Head of caudate nucleus (tissue), 42 donors: ENCODE measurements around the gene SOST.
A peak's percentile ranks its signal among the peaks of the same experiment; 100 is the strongest.

ENCODE experiments used
- DNase-seq, 42 donors: peaks; one replicate each; pipeline versions ENCODE4 v3.0.0 to v3.0.0-alpha.2; 2020 to 2021; ENCODE audit warnings: mixed read lengths in 7 of 42
- intact Hi-C: fragments of 100-400 bp; cut with DNase I; formaldehyde crosslinking; loops from one replicate; pipeline ENCODE4 v1.15.0; 2022

Gene SOST

DNA sequence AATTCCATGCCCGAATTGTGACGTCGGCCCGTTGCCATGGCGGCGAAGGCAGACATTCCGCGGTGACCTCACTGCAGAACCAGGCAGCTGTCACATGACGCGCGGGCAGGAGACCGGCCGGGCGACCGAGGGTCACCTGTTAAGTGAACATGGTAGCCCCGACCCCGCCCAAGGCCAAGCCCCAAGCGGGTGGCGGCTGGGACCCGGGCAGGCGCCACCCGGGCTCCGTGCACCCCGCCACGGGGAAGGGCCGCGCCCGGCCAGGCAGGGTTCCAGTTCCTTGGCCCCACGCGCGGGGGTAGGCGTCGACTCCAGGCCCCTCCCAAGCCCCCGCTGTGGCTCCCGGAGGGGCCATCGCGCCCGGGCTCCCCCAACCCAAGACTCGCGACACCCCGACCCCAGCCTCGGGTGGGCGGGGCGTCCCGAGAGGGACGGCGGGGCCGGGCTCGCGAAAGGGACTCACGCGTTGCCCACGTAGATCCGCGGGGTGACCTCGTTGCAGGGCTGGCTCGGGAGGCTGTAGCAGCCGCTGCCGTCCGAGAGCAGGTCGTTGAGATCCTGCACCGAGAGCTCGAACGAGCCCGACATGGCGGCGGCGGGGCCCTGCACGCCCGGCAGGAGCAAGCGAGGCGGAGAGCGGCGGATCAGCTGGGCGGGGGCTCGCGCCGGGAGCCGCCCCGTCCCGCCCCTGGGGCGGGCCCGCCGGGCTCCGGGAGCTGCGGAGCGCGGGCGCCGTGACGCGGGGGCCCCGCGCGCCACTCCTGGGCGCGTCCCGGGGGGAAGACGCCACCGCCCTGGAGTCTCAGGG, 19.9 kb upstream of the SOST start, which contains the start of gene DUSP3:
DUSP3 (minus strand) TSS at position 641 of the 808 bp plus-strand sequence; CDS start at position 588, 53 bp downstream.
- DNase-seq = peak; percentile 86 to 96 (median 92)
- intact Hi-C loops = no loop called here

DNA sequence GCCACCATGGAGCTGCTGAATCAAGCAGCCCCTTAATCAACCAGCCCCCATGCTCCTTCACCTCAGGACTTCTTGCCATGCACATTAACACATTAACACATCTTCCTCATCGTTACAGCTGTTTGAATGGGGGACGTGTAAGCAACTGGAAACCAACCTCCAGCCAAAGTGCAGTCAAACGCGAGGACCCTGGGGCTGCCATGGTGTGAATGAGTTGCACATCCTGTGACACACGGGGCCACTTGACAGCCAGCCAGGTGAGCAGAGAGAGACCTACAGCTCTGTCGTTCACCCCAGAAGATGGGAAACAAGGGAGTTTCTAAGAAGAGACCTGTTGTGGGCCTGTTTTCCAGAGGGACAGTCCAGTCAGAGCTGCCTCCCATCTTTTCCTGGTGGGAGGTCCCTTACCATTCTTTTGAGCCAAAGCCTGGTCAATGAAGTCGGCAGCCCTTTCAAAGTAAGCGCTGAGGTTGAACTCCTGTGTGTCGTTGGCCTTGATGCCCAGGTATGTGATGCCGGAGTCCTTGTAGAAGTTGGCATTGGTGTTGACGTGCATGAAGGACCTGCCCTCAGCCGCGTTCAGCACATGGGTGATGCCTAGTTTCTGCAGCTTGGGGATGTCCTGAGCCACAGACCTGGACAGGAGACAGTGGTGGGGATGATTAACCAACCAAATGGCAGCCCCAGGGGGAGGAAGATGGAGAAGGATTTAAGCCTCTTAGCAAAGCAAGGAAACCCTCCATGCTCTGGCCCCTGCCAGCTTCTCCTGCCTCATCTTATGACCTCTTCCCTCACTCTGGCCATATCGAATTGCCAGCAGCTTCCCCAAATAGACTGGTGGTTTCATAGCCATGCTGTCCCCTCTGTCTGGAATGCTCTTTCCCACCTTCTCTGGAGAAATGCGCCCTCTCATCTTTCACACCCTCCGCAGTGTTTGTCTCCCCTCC, 16.0 kb upstream of the SOST start:
- peak in 2 of 42 donors; percentile 0 to 33 for DNase-seq
- intact Hi-C loops = no loop called here

DNA sequence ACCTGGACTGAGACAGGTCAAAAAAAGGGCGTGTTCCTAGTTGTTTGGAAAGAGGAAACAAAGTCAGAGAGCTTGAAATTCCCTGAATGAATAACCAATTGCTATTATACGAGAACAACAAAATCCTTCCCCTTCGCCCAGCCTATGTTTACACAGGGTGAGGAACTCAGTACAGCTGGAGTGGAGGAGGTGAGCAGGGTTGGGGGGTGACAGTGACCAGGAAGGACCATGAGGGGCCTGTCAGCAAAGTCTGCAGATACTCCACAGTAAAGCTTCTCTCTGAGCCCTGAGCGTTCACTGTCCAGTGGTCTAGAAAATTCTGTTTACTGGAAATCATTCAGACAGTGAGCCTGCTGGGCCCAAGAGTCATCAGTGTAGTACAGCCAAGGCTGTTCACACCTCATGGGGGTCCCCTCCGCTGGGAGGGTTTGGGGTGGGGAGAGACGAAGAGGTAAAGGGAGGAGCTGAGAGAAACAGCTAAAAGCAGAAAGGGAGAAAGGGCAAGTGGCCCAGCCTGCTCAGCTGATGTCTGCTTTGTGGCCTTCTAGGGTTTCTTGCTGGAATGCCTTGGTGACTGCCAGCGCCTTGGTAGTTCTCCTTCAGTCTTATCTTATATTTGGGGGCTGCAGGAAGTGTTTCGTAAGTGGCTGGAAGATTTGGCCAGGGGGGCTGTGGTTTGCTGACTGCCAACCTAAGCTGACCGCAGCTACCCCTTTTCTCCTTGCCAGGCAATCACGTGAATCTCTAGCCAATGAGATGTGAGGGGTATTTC, 14.5 kb upstream of the SOST start:
- peak in 16 of 42 donors; percentile 3 to 55 (median 36) for DNase-seq
- intact Hi-C loops = no loop called here

DNA sequence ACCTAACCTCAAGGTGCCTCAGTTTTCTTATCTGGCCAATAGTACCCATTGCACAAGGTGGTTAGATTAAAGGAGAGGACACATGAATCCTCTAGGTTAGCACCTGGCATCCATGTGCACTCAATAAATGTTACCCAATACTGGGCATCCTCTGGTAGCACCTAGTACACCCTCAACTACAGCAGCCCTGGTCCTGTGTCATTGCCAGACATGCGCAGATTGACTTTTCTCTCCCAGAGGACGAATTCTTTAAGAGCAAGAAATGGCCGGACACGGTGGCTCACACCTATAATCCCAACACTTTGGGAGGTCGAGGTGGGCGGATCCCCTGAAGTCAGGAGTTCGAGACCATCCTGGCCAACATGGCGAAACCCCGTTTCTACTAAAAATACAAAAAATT, 12.9 kb upstream of the SOST start:
- DNase-seq = peak in 2 of 42 donors; percentile 22 to 26
- intact Hi-C loops = no loop called here

DNA sequence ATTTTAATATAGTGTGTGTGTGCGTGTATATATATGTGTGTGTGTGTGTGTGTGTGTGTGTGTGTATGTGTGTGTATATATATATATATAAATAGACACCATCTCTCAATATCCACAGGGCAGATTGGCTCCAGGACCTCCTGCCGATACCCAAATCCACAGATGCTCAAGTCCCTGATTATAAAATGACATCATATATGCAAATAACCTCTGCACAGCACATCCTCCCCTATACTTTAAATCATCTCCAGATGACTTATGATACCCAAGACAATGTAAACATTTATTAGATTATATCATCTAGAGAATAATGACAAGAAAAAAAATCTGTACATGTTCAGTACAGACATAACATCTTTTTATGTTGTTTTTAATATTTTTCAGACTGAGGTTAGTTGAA, 12.4 kb upstream of the SOST start:
- DNase-seq = no peak
- intact Hi-C loops = no loop called here

GRCh38 chr17:43769859-43770258, 11.3 kb upstream of the SOST start:
- intact Hi-C loops = no loop called here
- DNase-seq = no peak

- no peak for DNase-seq
- intact Hi-C loops = no loop called here
Measured at GRCh38 chr17:43769426-43769825, 10.8 kb upstream of the SOST start.

- intact Hi-C loops = no loop called here
- peak in 1 of 42 donors; percentile 21 for DNase-seq
Measured at GRCh38 chr17:43768943-43769342, 10.4 kb upstream of the SOST start.

DNA sequence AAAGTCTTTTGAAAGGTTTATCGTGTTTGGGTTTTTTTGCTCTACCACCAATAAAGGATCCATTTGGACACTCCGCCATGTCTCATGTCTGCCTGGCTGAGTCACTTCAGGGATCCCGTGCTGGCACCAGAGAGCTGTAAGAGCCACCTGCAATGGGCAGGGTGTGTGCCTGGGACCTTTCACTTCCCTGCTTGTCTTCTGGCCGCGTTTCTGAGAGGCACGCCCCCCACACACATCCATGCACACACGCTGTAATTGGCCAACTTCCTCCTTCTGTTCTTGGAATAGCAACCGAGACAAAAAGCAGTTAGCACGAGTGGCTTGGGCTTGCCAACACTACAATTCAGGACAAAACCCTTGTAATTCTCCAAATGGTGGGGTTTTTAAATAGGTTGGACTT, 9.8 kb upstream of the SOST start:
- intact Hi-C loops = no loop called here
- DNase-seq = peak in 26 of 42 donors; percentile 22 to 62 (median 42)

DNA sequence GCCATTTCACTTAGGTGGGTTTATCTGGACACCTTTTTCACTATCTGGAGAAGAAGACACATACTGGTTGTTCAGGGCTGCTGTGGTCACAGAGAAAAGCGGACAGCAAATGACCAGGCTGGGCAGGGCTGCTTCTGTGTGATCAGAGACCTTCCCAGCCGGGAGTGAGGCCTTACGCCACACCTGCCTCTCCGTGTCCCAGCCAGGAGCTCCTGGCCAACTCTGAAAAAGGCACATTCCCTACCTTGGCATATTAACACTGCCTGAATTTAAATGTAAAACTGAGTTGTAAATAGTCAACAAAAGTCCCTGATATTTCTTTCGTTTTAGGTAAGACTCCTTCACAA, 9.1 kb upstream of the SOST start:
- peak in 1 of 42 donors; percentile 27 for DNase-seq
- intact Hi-C loops = no loop called here

DNA sequence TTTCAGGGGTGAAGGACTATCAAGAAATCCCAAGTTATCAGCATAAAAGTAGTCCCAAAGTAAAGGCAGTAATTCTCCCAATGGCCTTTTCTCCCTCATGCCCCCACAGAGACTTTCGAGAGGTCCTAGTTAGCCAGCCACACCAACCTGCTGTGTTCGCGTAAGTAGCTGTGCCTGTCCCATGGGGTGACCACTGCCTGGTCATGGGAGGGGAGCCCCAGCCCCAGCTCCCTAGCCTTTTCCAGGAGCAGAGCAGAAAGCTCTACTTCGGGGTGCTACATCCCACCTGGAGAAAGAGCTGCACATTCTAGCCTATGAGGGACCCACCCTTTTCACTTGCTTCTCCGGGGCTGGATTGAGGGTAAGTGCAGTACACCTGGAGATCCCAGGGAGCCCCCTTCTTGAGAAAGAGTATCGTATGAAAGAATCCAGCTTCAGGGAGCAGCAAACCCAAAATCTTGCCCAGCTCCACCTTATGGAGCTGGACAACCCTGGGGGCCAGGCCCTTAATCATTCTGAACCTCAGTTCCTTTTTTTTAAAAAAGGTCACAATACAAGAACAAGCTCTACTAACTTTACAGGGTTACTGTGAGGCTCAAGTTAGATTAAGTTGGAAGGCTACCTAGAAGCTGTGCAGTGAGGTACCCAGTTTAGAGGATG, 8.6 kb upstream of the SOST start:
- intact Hi-C loops = no loop called here
- peak in 3 of 42 donors; percentile 14 to 37 (median 24) for DNase-seq

DNA sequence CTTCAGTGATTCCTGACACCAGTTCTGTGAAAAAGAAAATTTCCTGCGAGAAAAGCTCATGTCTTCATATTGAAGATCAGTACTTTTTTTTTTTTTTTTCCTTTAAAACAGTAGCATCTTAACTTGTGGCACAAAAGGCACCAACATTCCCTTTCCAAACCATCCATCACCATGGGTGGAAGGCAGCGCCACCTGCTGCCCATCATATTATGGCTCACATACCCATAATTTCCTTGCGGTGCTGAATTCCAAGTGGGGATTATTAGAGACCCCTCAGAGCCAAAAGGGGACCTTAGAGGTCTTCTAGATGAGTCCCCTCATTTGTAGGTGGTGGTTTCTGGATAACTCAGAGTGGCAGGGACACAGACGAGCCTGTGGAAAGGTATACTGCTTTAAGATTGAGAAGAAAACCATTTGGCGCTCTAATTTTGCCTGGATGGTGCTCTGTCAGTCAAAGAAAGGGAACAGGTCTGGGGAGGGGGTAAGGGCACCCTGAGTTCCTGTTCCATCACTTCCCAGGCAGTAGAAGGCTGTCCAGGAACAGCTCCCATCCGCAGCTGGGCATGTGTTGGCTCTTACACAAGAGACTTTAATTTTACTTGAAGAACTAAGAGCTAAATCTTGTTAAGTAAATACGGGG, 7.9 kb upstream of the SOST start:
- intact Hi-C loops = no loop called here
- DNase-seq = peak in 41 of 42 donors; percentile 27 to 88 (median 74)

- peak; percentile 83 to 98 (median 95) for DNase-seq
- intact Hi-C loops = loop anchor here (1.0 kb wide), 1 partner anchor 66 kb away; no protein-coding TSS in a partner anchor
Measured at GRCh38 chr17:43760254-43760852, 1.8 kb upstream of the SOST start.

DNA sequence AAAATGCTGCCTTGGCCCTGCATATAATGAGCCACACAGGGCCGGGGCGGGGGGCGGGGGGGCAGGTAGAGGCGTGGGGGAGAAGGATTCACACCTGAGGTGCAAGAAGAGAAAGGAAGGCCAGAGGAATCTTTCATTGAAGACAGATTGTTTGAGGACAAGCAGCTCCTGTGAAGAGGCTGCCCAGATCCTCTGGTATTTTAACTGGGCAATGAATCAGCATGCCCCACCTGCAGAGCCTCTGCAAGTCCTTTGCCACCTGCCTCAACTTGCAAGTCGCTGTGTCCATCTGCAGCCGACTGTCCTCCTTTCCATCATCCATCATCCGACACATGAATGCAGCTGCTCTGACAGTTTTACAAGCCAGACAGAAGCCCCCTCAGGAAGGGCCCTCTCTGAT, 1.2 kb upstream of the SOST start:
- no peak for DNase-seq
- intact Hi-C loops = loop anchor here (1.0 kb wide), 1 partner anchor 66 kb away; no protein-coding TSS in a partner anchor

GRCh38 chr17:43758086-43758485, 505 bp downstream of the SOST start:
- no peak for DNase-seq
- intact Hi-C loops = no loop called here

DNA sequence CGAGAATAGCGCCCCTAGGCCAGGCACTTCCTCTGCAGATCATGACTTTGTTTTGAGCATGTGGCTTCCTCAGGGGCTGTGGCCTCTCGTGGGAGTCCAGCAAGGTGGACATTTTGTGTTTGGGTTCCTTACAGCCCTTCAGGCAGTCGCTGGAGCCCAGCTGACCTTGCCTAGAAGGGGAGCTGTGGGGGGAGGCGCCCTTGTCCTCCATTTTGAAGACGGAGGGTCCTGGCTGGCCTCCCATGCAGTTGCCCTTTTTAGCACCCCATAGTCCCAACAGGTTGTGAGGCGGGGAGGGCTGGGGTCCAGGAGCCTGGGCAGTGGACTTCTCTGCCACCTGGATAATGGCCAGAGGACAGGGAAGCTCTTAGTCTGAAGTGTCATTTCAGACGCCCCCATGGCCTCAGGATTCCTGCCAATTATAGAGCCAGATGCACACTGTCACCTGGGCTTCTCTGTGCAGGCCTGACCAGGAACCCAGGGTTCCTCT, 1.4 kb downstream of the SOST start:
- intact Hi-C loops = no loop called here
- DNase-seq = no peak

GRCh38 chr17:43756201-43756600, 2.4 kb downstream of the SOST start:
- intact Hi-C loops = no loop called here
- DNase-seq = no peak
